GM13977 (cell line): Measurements from ENCODE around the gene DCC.

ENCODE experiments used
- DNase-seq: peaks from one replicate; pipeline ENCODE4 v3.0.0; 2012; ENCODE audit warnings: low spot score
- CTCF ChIP-seq: IDR thresholded peaks from 2 replicates; pipeline ENCODE4 v1.5.1; 2012; ENCODE audit warnings: mild to moderate bottlenecking, control low read depth; ENCODE audit not compliant: insufficient read depth; ENCODE audit errors: extremely low read depth, missing control alignments
- in situ Hi-C: fragments of 300-500 bp; cut with MboI; formaldehyde crosslinking; loops from one replicate; pipeline ENCODE4 v1.12.0; 2022; ENCODE audit warnings: low sequenced_read_pairs, low pct_unique_long_range_greater_than_20kb, mixed read lengths, inconsistent platforms; ENCODE audit not compliant: unreplicated experiment

The DCC gene

DNA sequence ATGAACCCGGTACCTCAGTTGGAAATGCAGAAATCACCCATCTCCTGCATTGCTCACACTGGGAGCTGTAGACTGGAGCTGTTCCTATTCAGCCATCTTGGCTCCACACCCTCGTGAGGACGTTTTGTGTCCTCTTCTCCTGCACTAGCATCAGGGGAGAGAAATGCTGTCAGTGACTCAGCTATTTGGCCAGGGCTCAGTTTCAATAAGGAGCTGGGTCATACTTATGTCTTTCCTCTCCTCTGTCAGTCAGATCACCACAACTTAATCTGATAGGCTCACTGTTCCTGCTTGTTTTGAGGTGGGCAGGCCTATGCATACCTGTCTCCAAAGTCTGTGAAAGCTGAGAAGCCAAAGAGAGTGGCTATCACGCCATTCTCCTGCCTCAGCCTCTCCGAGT lies 921.2 kb downstream of the DCC start:
- in situ Hi-C loops, result no loop called here
- DNase-seq, result no peak
- TF ChIP-seq CTCF, result no peak

DNA sequence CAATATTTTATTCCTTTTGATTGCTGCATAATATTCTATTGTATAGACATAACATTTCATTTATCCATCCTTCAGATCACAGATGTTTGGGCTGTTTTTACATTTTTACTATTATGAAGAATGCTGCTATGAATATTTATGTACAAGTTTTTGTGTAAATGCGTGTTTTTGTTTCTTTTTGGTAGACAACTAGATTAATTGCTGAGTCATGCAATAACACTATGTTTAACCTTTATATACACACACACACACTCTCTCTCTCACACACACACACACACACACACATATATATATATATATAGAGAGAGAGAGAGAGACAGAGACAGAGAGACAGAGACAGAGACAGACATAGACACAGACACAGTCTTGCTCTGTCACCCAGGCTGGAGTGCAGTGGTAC lies 926.9 kb downstream of the DCC start:
- in situ Hi-C loops, result no loop called here
- no peak for DNase-seq
- TF ChIP-seq CTCF, result no peak

GRCh38 chr18:53268455-53268854 lies 928.5 kb downstream of the DCC start:
- no peak for DNase-seq
- no peak for TF ChIP-seq CTCF
- in situ Hi-C loops, result no loop called here

GRCh38 chr18:53281406-53281805 lies 941.4 kb downstream of the DCC start:
- no peak for TF ChIP-seq CTCF
- in situ Hi-C loops, result no loop called here
- DNase-seq, result no peak

GRCh38 chr18:53283708-53284107 lies 943.7 kb downstream of the DCC start:
- in situ Hi-C loops, result no loop called here
- TF ChIP-seq CTCF, result no peak
- DNase-seq, result no peak

- in situ Hi-C loops, result no loop called here
- DNase-seq, result no peak
Observed at GRCh38 chr18:53305461-53305860, 965.5 kb downstream of the DCC start.

More at GRCh38 chr18:53305461-53305860, 965.5 kb downstream of the DCC start:
- TF ChIP-seq CTCF, result no peak
